ENCODE measurements around the gene NKX6-2. TPM values are rescaled to one million over a fixed set of nuclear protein-coding genes. Genes with fewer than 3 reads are reported as not detected.

NKX6-2 gene
- total and polyA plus RNA-seq, 4 donors, result 0.06 to 0.11 TPM; not detected in 2

DNA sequence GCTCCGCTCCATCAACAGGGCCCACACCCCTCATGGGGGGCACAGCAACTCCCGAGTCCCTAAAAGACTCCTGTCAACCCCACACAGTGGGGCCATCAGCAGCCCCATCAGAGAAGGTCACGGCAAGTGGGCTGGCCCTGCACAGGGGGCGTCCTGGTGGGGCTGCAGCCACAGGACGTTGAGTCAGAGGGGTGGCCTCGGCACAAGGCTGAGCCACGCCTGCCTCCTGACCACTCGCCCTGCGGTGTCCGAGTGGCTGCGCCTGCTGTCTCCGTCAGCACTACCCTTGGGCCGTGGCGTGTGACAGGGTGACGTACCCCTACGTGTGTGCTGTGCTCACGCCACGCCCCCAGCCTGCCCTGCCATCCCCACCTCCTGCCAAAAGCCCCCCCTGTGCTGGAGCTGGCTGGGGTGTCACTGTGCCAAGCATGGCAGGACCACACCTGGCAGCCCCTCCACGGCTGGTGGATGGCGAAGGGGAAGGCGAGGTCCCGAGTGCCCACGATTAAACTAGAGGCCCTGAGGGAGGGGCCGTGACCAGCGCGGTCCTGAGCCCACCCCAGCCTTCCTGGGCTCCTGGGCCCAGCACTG is 26.0 kb upstream of the NKX6-2 start:
- ATAC-seq (ENCODE audit: insufficient read depth, low FRiP score) (no peak), DNase-seq (no peak)
- peaks cover 0 to 14% (median 4%) of the 10 kb centered on the region in 3 donors for H3K27me3 ChIP-seq (ENCODE audit: control insufficient read depth in 3 of 3, insufficient read depth in 3 of 3, low read length in 2 of 3)
- WGBS, 2 donors, result 84 to 86% methylated on average over 26 of the region's 26 CpGs
- H3K9ac ChIP-seq (ENCODE audit: insufficient read depth in 1 of 2, low read length in 2 of 2), result no peak overlapping the region
- no peak overlapping the region for H3K4me3 ChIP-seq
- TF ChIP-seq, protein P1, sequence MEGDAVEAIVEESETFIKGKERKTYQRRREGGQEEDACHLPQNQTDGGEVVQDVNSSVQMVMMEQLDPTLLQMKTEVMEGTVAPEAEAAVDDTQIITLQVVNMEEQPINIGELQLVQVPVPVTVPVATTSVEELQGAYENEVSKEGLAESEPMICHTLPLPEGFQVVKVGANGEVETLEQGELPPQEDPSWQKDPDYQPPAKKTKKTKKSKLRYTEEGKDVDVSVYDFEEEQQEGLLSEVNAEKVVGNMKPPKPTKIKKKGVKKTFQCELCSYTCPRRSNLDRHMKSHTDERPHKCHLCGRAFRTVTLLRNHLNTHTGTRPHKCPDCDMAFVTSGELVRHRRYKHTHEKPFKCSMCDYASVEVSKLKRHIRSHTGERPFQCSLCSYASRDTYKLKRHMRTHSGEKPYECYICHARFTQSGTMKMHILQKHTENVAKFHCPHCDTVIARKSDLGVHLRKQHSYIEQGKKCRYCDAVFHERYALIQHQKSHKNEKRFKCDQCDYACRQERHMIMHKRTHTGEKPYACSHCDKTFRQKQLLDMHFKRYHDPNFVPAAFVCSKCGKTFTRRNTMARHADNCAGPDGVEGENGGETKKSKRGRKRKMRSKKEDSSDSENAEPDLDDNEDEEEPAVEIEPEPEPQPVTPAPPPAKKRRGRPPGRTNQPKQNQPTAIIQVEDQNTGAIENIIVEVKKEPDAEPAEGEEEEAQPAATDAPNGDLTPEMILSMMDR (IDR thresholded peaks at IDR 0.05; ENCODE audit: control extremely low read depth, extremely low read depth), result no peak
- no peak overlapping the region for H3K27ac ChIP-seq (ENCODE audit: low read depth in 1 of 2, low read length in 1 of 2)
- no peaks in the 10 kb centered on the region for H3K36me3 ChIP-seq (ENCODE audit: control insufficient read depth in 4 of 4, insufficient read depth in 4 of 4, low read length in 4 of 4)
- H3K9me3 ChIP-seq (ENCODE audit: control insufficient read depth in 4 of 4, insufficient read depth in 3 of 4, low read length in 3 of 4), result peaks cover 0 to 2% (median 0%) of the 10 kb centered on the region in 4 donors
- H3K4me1 ChIP-seq (ENCODE audit: control insufficient read depth in 5 of 5, insufficient read depth in 5 of 5, low read length in 5 of 5), result peaks cover 0 to 4% (median 0%) of the 10 kb centered on the region in 5 donors

DNA sequence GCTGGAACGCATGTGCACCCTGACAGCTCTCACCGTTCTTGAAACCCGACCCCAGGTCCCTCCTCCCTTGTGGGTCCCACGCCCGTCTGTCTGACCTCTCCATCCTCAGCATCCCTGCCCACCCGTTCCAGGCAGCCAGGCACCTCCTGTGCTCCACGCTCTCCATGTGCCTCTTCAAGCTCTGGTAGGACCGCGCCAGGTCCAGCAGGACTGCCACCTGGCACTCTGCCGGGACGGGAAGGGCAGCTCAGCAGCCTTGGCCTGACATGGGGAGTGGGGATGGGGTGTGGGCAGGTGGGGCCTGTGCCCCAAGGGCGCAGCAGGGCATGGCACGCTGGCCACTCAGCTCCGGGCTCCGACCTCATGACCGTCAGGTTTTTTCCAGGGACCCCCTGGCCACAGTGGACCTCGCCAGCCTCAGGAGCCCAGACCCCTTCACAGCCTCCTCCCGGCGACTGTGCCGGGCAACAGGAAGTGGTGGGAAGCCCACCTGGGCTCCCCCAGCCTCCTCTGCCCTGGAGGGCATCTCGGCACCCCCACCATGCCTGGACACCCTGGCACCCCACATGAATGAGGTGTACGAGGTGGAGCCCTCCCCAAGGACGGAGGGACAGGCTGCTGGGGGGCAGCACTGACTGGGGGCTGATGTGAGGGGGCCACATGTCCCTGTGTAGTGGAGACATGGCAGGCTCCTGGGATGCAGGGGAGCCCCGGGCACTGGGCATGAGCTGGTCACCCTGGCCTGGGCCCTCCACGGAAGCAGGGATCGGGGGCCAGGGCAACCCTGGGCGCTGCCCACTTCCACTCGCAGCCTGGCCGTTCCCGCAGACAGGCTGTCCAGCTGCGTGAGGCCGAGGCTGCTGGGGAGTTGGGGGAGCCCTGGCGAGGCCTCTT is 25.1 kb upstream of the NKX6-2 start:
- DNase-seq (no peak), ATAC-seq (ENCODE audit: insufficient read depth, low FRiP score) (no peak)

DNA sequence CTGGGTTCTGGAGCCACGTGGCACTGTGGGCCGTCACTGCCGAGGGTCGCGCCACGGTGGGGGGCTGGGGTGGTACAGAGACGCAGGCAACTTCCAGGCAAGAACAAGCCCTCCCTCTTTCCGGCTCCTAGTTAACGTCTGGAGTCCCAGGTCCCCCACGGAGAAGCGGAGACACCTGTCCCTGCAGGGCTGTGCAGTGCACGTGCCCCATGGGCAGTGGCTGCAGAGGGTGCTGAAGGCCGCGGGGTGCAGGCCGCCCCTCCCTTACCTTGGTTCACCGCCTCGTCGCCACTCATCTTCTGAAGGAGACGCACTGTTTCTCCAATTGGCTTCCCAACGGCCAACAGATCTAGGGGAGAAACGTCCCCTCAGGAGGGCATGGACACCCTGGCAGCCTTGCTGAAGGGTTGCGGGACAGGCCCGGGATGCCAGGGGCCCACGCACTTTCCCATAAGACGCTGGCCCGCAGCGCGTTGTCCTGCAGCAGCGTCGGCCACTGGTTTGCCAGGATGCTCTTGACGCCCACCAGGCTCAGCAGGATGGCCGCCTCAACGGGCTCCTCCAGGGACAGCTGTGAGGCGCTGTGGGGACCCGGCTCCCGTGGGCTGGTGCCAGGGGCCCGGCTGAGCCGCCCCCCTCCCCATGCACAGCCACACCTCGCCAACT is 24.3 kb upstream of the NKX6-2 start:
- no peak overlapping the region for H3K27ac ChIP-seq (ENCODE audit: low read depth in 1 of 2, low read length in 1 of 2)
- H3K9me3 ChIP-seq (ENCODE audit: control insufficient read depth in 4 of 4, insufficient read depth in 3 of 4, low read length in 3 of 4), result peaks cover 0 to 2% (median 0%) of the 10 kb centered on the region in 4 donors
- H3K27me3 ChIP-seq (ENCODE audit: control insufficient read depth in 3 of 3, insufficient read depth in 3 of 3, low read length in 2 of 3), result peaks cover 0 to 8% (median 5%) of the 10 kb centered on the region in 3 donors
- TF ChIP-seq, protein P1 (IDR thresholded peaks at IDR 0.05; ENCODE audit: control extremely low read depth, extremely low read depth), result no peak
- DNase-seq (no peak), ATAC-seq (ENCODE audit: insufficient read depth, low FRiP score) (no peak)
- no peak overlapping the region for H3K9ac ChIP-seq (ENCODE audit: insufficient read depth in 1 of 2, low read length in 2 of 2)
- H3K4me3 ChIP-seq, result no peak overlapping the region
- WGBS, 2 donors, result 79 to 84% methylated on average over 37 to 39 of the region's 39 CpGs
- H3K36me3 ChIP-seq (ENCODE audit: control insufficient read depth in 4 of 4, insufficient read depth in 4 of 4, low read length in 4 of 4), result no peaks in the 10 kb centered on the region
- peaks cover 0 to 5% (median 0%) of the 10 kb centered on the region in 5 donors for H3K4me1 ChIP-seq (ENCODE audit: control insufficient read depth in 5 of 5, insufficient read depth in 5 of 5, low read length in 5 of 5)

More for the DNA sequence above, 25.1 kb upstream of the NKX6-2 start:
- TF ChIP-seq, protein P1 (IDR thresholded peaks at IDR 0.05; ENCODE audit: control extremely low read depth, extremely low read depth), result no peak
- H3K27me3 ChIP-seq (ENCODE audit: control insufficient read depth in 3 of 3, insufficient read depth in 3 of 3, low read length in 2 of 3), result peaks cover 0 to 10% (median 5%) of the 10 kb centered on the region in 3 donors
- H3K4me3 ChIP-seq, result no peak overlapping the region
- H3K9ac ChIP-seq (ENCODE audit: insufficient read depth in 1 of 2, low read length in 2 of 2), result no peak overlapping the region
- peaks cover 0 to 4% (median 0%) of the 10 kb centered on the region in 5 donors for H3K4me1 ChIP-seq (ENCODE audit: control insufficient read depth in 5 of 5, insufficient read depth in 5 of 5, low read length in 5 of 5)
- H3K9me3 ChIP-seq (ENCODE audit: control insufficient read depth in 4 of 4, insufficient read depth in 3 of 4, low read length in 3 of 4), result peaks cover 0 to 2% (median 0%) of the 10 kb centered on the region in 4 donors
- H3K36me3 ChIP-seq (ENCODE audit: control insufficient read depth in 4 of 4, insufficient read depth in 4 of 4, low read length in 4 of 4), result no peaks in the 10 kb centered on the region
- no peak overlapping the region for H3K27ac ChIP-seq (ENCODE audit: low read depth in 1 of 2, low read length in 1 of 2)
- WGBS, 2 donors, result 68 to 72% methylated on average over 33 of the region's 33 CpGs

Data from lung (tissue), 12 donors.